Liver (tissue), 9 donors: ENCODE results near the gene NR1D1. TPM values are rescaled to one million over a fixed set of nuclear protein-coding genes. Genes with fewer than 3 reads are reported as not detected.

ENCODE experiments used
- DNase-seq: peaks from one replicate; pipeline ENCODE4 v3.0.0-alpha.2; 2017; ENCODE audit warnings: low spot score
- H3K27ac ChIP-seq, 2 donors: one replicate each; pipeline ENCODE4 v1.7.0; 2013; ENCODE audit warnings: inconsistent platforms in 2 of 2, low read length in 2 of 2, control low read depth in 1 of 2, low read depth in 1 of 2, mild to moderate bottlenecking in 1 of 2
- H3K27me3 ChIP-seq, 4 donors: one replicate each; pipeline versions ENCODE4 v1.6.1 to v1.7.0; 2013; ENCODE audit warnings: low read length in 3 of 4, inconsistent platforms in 1 of 4, mild to moderate bottlenecking in 1 of 4, moderate library complexity in 1 of 4; ENCODE audit not compliant: control insufficient read depth in 4 of 4, insufficient read depth in 4 of 4
- H3K36me3 ChIP-seq, 4 donors: one replicate each; pipeline versions ENCODE4 v1.6.1 to v1.7.0; 2013; ENCODE audit warnings: low read length in 3 of 4, mild to moderate bottlenecking in 3 of 4, low read depth in 1 of 4, moderate library complexity in 1 of 4; ENCODE audit not compliant: control insufficient read depth in 4 of 4, insufficient read depth in 3 of 4
- H3K4me1 ChIP-seq, 4 donors: one replicate each; pipeline versions ENCODE4 v1.6.1 to v1.7.0; 2013; ENCODE audit warnings: low read length in 3 of 4, mild to moderate bottlenecking in 3 of 4, moderate library complexity in 1 of 4; ENCODE audit not compliant: control insufficient read depth in 4 of 4, insufficient read depth in 4 of 4
- H3K4me3 ChIP-seq, 3 donors: one replicate each; pipeline versions ENCODE4 v1.6.1 to v1.7.0; 2013; ENCODE audit warnings: low read length in 3 of 3, control low read depth in 1 of 3, low read depth in 1 of 3, mild to moderate bottlenecking in 1 of 3
- H3K9ac ChIP-seq, 2 donors: one replicate each; pipeline ENCODE4 v1.7.0; 2013; ENCODE audit warnings: low read length in 2 of 2, mild to moderate bottlenecking in 2 of 2, moderate library complexity in 2 of 2, control low read depth in 1 of 2, low read depth in 1 of 2
- H3K9me3 ChIP-seq, 4 donors: one replicate each; pipeline versions ENCODE4 v1.6.1 to v1.7.0; 2013; ENCODE audit warnings: low read length in 3 of 4; ENCODE audit not compliant: control insufficient read depth in 4 of 4
- CTCF ChIP-seq: fragments of 150-350 bp; IDR thresholded peaks from 2 replicates; pipeline ENCODE4 v1.5.1; 2017; ENCODE audit warnings: improper control_type of control experiment, low read depth, low read length; ENCODE audit not compliant: missing input control
- EGR1 ChIP-seq, 2 donors: IDR thresholded peaks; 2 replicates each; pipeline ENCODE4 v1.6.1; 2016 to 2018; ENCODE audit warnings: antibody characterized with exemption in 2 of 2, low read depth in 2 of 2
- FOXA1 ChIP-seq: IDR thresholded peaks from 2 replicates; pipeline ENCODE4 v1.6.1; 2016; ENCODE audit warnings: antibody characterized with exemption
- GABPA ChIP-seq, 2 donors: IDR thresholded peaks in 1 of 2; conservative IDR thresholded peaks in 1 of 2; 2 replicates each; pipeline ENCODE4 v1.6.1; 2016; ENCODE audit warnings: antibody characterized with exemption in 2 of 2, mild to moderate bottlenecking in 1 of 2, moderate library complexity in 1 of 2
- HNF4A ChIP-seq, 2 donors: conservative IDR thresholded peaks; 2 replicates each; pipeline ENCODE4 v1.6.1; 2016; ENCODE audit warnings: antibody characterized with exemption in 2 of 2, mild to moderate bottlenecking in 2 of 2
- JUND ChIP-seq, 2 donors: IDR thresholded peaks; 2 replicates each; pipeline ENCODE4 v1.6.1; 2016; ENCODE audit warnings: antibody characterized with exemption in 2 of 2
- MAX ChIP-seq: IDR thresholded peaks from 2 replicates; pipeline ENCODE4 v1.6.1; 2016; ENCODE audit warnings: antibody characterized with exemption
- NR2F2 ChIP-seq: IDR thresholded peaks from 2 replicates; pipeline ENCODE4 v1.6.1; 2016; ENCODE audit warnings: antibody characterized with exemption
- RAD21 ChIP-seq, 2 donors: IDR thresholded peaks; 2 replicates each; pipeline ENCODE4 v1.6.1; 2016; ENCODE audit warnings: antibody characterized with exemption in 2 of 2, mild to moderate bottlenecking in 2 of 2
- RXRA ChIP-seq, 2 donors: IDR thresholded peaks; 2 replicates each; pipeline ENCODE4 v1.6.1; 2017 to 2018; ENCODE audit warnings: antibody characterized with exemption in 2 of 2, mild to moderate bottlenecking in 1 of 2
- SP1 ChIP-seq: IDR thresholded peaks from 2 replicates; pipeline ENCODE4 v1.6.1; 2018; ENCODE audit warnings: antibody characterized with exemption, mild to moderate bottlenecking
- TAF1 ChIP-seq: conservative IDR thresholded peaks from 2 replicates; pipeline ENCODE4 v1.6.1; 2016; ENCODE audit warnings: antibody characterized with exemption, mild to moderate bottlenecking
- YY1 ChIP-seq: IDR thresholded peaks from 2 replicates; pipeline ENCODE4 v1.6.1; 2016; ENCODE audit warnings: antibody characterized with exemption, mild to moderate bottlenecking
- WGBS: extraction: QIAGEN DNeasy Blood & Tissue Kit; methylation state at CpG from one replicate; pipeline ENCODE4 v1.1.7; 2013; 5-methylcytosine and 5-hydroxymethylcytosine counted together
- polyA plus RNA-seq, 2 donors: library from polyadenylated mRNA; stranded (reverse) in 1 of 2; unstranded in 1 of 2; fragments of 200-250 nt in 1 of 2; fragments of >200 nt in 1 of 2; fragmentation: Nextera tagmentation in 1 of 2; extraction: Ambion mirVana in 1 of 2; gene quantifications; one replicate each; pipeline versions ENCODE4 v1.2.1 to v1.2.3, GENCODE V29; 2013 to 2015
- total RNA-seq, 2 donors: library from RNA; depleted of rRNA; stranded (reverse); fragments of >200 nt; gene quantifications; one replicate each; pipeline ENCODE4 v1.2.3, GENCODE V29; 2014
- TF ChIP-seq, protein P1 (sequence below): IDR thresholded peaks from 2 replicates; pipeline ENCODE4 v1.6.1; 2016; ENCODE audit warnings: antibody characterized with exemption
- donor health status: healthy.
- donor health status: healthy.
- donor health status: healthy.
- donor health status: healthy.
- donor health status: healthy.

NR1D1 gene
- total and polyA plus RNA-seq, 4 donors, result 0.84 to 13.7 (median 5.6) TPM

GRCh38 chr17:40122999-40123810 lies 22.8 kb upstream of the NR1D1 start (continued):
- no peak for TF ChIP-seq TAF1
- peak; percentile 21 for TF ChIP-seq RXRA (IDR thresholded peaks at IDR 0.05)
- no peak for TF ChIP-seq FOXA1
- TF ChIP-seq RAD21 (IDR thresholded peaks at IDR 0.05), result peak in 1 of 2 donors; percentile 11
- no peak for TF ChIP-seq JUND (IDR thresholded peaks at IDR 0.05)
- peak; percentile 80 for TF ChIP-seq NR2F2
- peak; percentile 54 for TF ChIP-seq YY1
- TF ChIP-seq SP1, result no peak

DNA sequence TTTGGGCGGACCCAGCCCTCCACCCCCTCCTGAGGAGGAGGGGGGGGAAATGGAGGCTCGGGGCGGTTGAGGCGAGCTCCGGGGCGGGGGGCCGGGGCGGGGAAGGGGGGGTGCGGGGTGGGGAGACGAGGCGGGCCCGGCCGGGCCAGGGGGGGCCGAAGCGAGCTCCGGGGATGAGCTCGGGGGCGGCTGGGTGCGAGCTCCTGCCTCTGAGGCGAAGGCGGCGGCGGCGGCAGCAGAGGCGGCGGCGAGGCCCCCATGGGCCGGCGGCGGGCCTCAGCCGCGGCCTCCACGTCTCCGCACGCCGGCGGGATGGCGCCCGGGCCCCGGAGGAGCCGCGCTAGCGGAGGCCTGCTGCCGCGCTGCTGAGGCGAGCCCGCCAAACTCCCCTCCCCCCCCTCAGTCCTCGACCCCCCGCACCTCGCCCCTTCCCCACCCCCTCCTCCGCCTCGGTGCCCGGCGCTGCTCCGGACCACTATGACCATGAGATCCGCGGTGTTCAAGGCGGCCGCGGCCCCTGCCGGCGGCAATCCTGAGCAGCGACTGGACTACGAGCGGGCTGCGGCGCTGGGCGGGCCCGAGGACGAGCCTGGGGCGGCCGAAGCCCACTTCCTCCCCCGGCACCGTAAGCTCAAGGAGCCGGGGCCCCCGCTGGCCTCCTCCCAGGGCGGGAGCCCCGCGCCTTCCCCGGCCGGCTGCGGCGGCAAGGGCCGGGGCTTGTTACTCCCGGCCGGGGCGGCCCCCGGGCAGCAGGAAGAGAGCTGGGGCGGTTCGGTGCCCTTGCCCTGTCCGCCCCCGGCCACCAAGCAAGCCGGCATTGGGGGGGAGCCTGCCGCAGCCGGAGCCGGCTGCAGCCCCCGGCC lies 22.0 kb upstream of the NR1D1 start:
- peaks cover 2 to 9% (median 7%) of the 10 kb centered on the region in 4 donors for H3K36me3 ChIP-seq
- H3K4me1 ChIP-seq, result peaks cover 3 to 27% (median 23%) of the 10 kb centered on the region in 4 donors
- peak overlapping the region; percentile 91 to 95 for H3K27ac ChIP-seq
- peak overlapping the region; percentile 50 to 81 for H3K9ac ChIP-seq
- TF ChIP-seq, protein P1, sequence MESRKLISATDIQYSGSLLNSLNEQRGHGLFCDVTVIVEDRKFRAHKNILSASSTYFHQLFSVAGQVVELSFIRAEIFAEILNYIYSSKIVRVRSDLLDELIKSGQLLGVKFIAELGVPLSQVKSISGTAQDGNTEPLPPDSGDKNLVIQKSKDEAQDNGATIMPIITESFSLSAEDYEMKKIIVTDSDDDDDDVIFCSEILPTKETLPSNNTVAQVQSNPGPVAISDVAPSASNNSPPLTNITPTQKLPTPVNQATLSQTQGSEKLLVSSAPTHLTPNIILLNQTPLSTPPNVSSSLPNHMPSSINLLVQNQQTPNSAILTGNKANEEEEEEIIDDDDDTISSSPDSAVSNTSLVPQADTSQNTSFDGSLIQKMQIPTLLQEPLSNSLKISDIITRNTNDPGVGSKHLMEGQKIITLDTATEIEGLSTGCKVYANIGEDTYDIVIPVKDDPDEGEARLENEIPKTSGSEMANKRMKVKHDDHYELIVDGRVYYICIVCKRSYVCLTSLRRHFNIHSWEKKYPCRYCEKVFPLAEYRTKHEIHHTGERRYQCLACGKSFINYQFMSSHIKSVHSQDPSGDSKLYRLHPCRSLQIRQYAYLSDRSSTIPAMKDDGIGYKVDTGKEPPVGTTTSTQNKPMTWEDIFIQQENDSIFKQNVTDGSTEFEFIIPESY, result no peak
- TF ChIP-seq GABPA (IDR thresholded peaks at IDR 0.05 in 1 of 2, conservative IDR thresholded peaks at IDR 0.05 in 1 of 2) (no peak), CTCF (no peak), FOXA1 (no peak)
- H3K4me3 ChIP-seq, result peak overlapping the region; percentile 86 to 97 (median 96)
- H3K9me3 ChIP-seq, result no peaks in the 10 kb centered on the region
- no peaks in the 10 kb centered on the region for H3K27me3 ChIP-seq
- under 1% methylated on average over 97 of the region's 97 CpGs for WGBS
- DNase-seq, result peak; percentile 63

GRCh38 chr17:40121181-40122135 lies 21.1 kb upstream of the NR1D1 start, which contains the start of gene MSL1:
MSL1 (plus strand) TSS chr17:40121971; CDS start chr17:40122613, 642 bp downstream.
- under 1% methylated on average over 82 of the region's 82 CpGs for WGBS
- peaks cover 0 to 5% (median 3%) of the 10 kb centered on the region in 4 donors for H3K36me3 ChIP-seq
- peaks cover 3 to 27% (median 23%) of the 10 kb centered on the region in 4 donors for H3K4me1 ChIP-seq
- H3K9ac ChIP-seq, result peak within 1 kb of the TSS; percentile 81 to 82
- H3K27me3 ChIP-seq, result no peaks in the 10 kb centered on the region
- no peak for TF ChIP-seq HNF4A (conservative IDR thresholded peaks at IDR 0.05)
- peak in 1 of 2 donors; percentile 17 for TF ChIP-seq EGR1 (IDR thresholded peaks at IDR 0.05; ENCODE audit: low read depth in 2 of 2)
- TF ChIP-seq TAF1, result no peak
- TF ChIP-seq, protein P1, result no peak
- no peak for TF ChIP-seq RXRA (IDR thresholded peaks at IDR 0.05)
- no peak for TF ChIP-seq SP1
- no peak for TF ChIP-seq MAX
- TF ChIP-seq CTCF, result no peak
- peak; percentile 40 for TF ChIP-seq YY1
- peak within 1 kb of the TSS; percentile 86 to 97 (median 96) for H3K4me3 ChIP-seq
- no peaks in the 10 kb centered on the region for H3K9me3 ChIP-seq
- peak; percentile 87 for DNase-seq
- H3K27ac ChIP-seq, result peak within 1 kb of the TSS; percentile 91 to 95
